Osteocyte (in vitro differentiated cells): ENCODE results near the gene MAN2C1. TPM values are rescaled to one million over a fixed set of nuclear protein-coding genes. Genes with fewer than 3 reads are reported as not detected.

ENCODE experiments used
- DNase-seq: peaks from one replicate; pipeline ENCODE4 v3.0.0; 2021; ENCODE audit warnings: mixed read lengths; ENCODE audit not compliant: unreplicated experiment; ENCODE audit errors: extremely low spot score
- H3K27ac Mint-ChIP-seq: one replicate; pipeline ENCODE4 v1.8.0; 2021; ENCODE audit warnings: mild to moderate bottlenecking, mixed read lengths; ENCODE audit not compliant: unreplicated experiment
- H3K27me3 Mint-ChIP-seq: one replicate; pipeline ENCODE4 v1.8.0; 2021; ENCODE audit warnings: mixed read lengths; ENCODE audit not compliant: unreplicated experiment
- H3K36me3 Mint-ChIP-seq: one replicate; pipeline ENCODE4 v1.8.0; 2021; ENCODE audit warnings: mixed read lengths; ENCODE audit not compliant: unreplicated experiment
- H3K4me1 Mint-ChIP-seq: one replicate; pipeline ENCODE4 v1.8.0; 2021; ENCODE audit warnings: mixed read lengths; ENCODE audit not compliant: unreplicated experiment
- H3K4me3 Mint-ChIP-seq: one replicate; pipeline ENCODE4 v1.8.0; 2021; ENCODE audit warnings: mild to moderate bottlenecking, moderate library complexity, mixed read lengths; ENCODE audit not compliant: unreplicated experiment
- H3K9me3 Mint-ChIP-seq: one replicate; pipeline ENCODE4 v1.8.0; 2021; ENCODE audit warnings: mixed read lengths; ENCODE audit not compliant: unreplicated experiment
- CTCF ChIP-seq: fragments of 200-600 bp; sonication (generic); IDR thresholded peaks from 2 replicates; pipeline ENCODE4 v1.5.0; 2021; ENCODE audit warnings: antibody characterized with exemption, mild to moderate bottlenecking, moderate library complexity
- total RNA-seq: library from RNA; stranded (reverse); gene quantifications from 2 replicates; pipeline ENCODE4 v1.2.1, GENCODE V29; 2021

Gene MAN2C1
- total RNA-seq, 1 donor from 2014 or later = 219 TPM

GRCh38 chr15:75371486-75371885 lies 3.1 kb upstream of the MAN2C1 start:
- Mint-ChIP-seq H3K9me3 (no peaks in the 10 kb centered on the region), H3K27ac (no peak overlapping the region), H3K4me1 (peaks cover 19% of the 10 kb centered on the region), H3K36me3 (peaks cover 35% of the 10 kb centered on the region), H3K4me3 (no peak overlapping the region), H3K27me3 (no peaks in the 10 kb centered on the region)
- DNase-seq = no peak
- TF ChIP-seq CTCF = no peak

- Mint-ChIP-seq H3K4me1 (peaks cover 19% of the 10 kb centered on the region), H3K9me3 (no peaks in the 10 kb centered on the region), H3K4me3 (peak overlapping the region; percentile 89), H3K27me3 (no peaks in the 10 kb centered on the region), H3K27ac (peak overlapping the region; percentile 96), H3K36me3 (peaks cover 26% of the 10 kb centered on the region)
- DNase-seq = no peak
- TF ChIP-seq CTCF = no peak
Observed at GRCh38 chr15:75369897-75370581, 1.6 kb upstream of the MAN2C1 start.

GRCh38 chr15:75368689-75369239 lies 357 bp upstream of the MAN2C1 start:
- peaks cover 19% of the 10 kb centered on the region for H3K36me3 Mint-ChIP-seq
- H3K4me3 Mint-ChIP-seq = peak overlapping the region; percentile 89
- H3K4me1 Mint-ChIP-seq = peaks cover 19% of the 10 kb centered on the region
- peak overlapping the region; percentile 96 for H3K27ac Mint-ChIP-seq
- H3K27me3 Mint-ChIP-seq = no peaks in the 10 kb centered on the region
- TF ChIP-seq CTCF = no peak
- no peak for DNase-seq
- no peaks in the 10 kb centered on the region for H3K9me3 Mint-ChIP-seq

- peak overlapping the region; percentile 66 for H3K27ac Mint-ChIP-seq
- peak overlapping the region; percentile 89 for H3K4me3 Mint-ChIP-seq
- no peak for DNase-seq
- peaks cover 19% of the 10 kb centered on the region for H3K4me1 Mint-ChIP-seq
- H3K36me3 Mint-ChIP-seq = peaks cover 19% of the 10 kb centered on the region
- no peaks in the 10 kb centered on the region for H3K9me3 Mint-ChIP-seq
- no peaks in the 10 kb centered on the region for H3K27me3 Mint-ChIP-seq
- no peak for TF ChIP-seq CTCF
Observed at GRCh38 chr15:75367406-75367912, 948 bp downstream of the MAN2C1 start.

- Mint-ChIP-seq H3K27ac (peak overlapping the region; percentile 6), H3K36me3 (peaks cover 19% of the 10 kb centered on the region), H3K4me3 (no peak overlapping the region), H3K9me3 (no peaks in the 10 kb centered on the region), H3K27me3 (no peaks in the 10 kb centered on the region), H3K4me1 (peaks cover 19% of the 10 kb centered on the region)
- TF ChIP-seq CTCF = no peak
- no peak for DNase-seq
Observed at GRCh38 chr15:75367006-75367405, 1.4 kb downstream of the MAN2C1 start.
